SK-N-SH treated with all-trans-retinoic acid at 6 μM for 48 hours (cell line): ENCODE measurements around the gene ARHGEF38.
"Not testable (repeated sequence)": the region's sequence is repeated elsewhere in the genome, so short reads cannot be mapped to it uniquely, and the experiment has no call there.

Experiments
- ATAC-seq: fragments of 200-7000 bp; cut with Tn5 transposase; 3 replicates; pipeline ENCODE4 v1.9.1; 2020; ENCODE audit warnings: mild to moderate bottlenecking, moderate library complexity
- ARNTL ChIP-seq: fragments of 450-650 bp; formaldehyde crosslinking; IDR thresholded peaks from 2 replicates; pipeline ENCODE4 v1.5.0; 2020; ENCODE audit warnings: low read depth, mild to moderate bottlenecking, moderate library complexity, borderline replicate concordance
- BACH2 ChIP-seq: fragments of 250-450 bp; sonication (Bioruptor Pico); IDR thresholded peaks from 2 replicates; pipeline ENCODE4 v1.9.0; 2021; ENCODE audit warnings: mild to moderate bottlenecking, borderline replicate concordance
- CSDC2 ChIP-seq: fragments of 250-450 bp; sonication (Bioruptor Pico); IDR thresholded peaks from 2 replicates; pipeline ENCODE4 v1.5.0; 2020; ENCODE audit warnings: mild to moderate bottlenecking, moderate library complexity
- ESRRG ChIP-seq: fragments of 250-450 bp; sonication (Bioruptor Pico); IDR thresholded peaks from 2 replicates; pipeline ENCODE4 v1.6.1; 2021; ENCODE audit warnings: mild to moderate bottlenecking
- GLIS3 ChIP-seq: fragments of 250-450 bp; sonication (Bioruptor Pico); IDR thresholded peaks from 2 replicates; pipeline ENCODE4 v1.5.0; 2020; ENCODE audit warnings: mild to moderate bottlenecking, moderate library complexity
- ISL1 ChIP-seq: fragments of 250-450 bp; sonication (Bioruptor Pico); IDR thresholded peaks from 2 replicates; pipeline ENCODE4 v2.1.2; 2022; ENCODE audit warnings: mild to moderate bottlenecking, moderate library complexity
- PATZ1 ChIP-seq: fragments of 250-450 bp; sonication (Bioruptor Pico); IDR thresholded peaks from 2 replicates; pipeline ENCODE4 v1.8.0; 2020; ENCODE audit warnings: mild to moderate bottlenecking, moderate library complexity, borderline replicate concordance
- POU6F1 ChIP-seq: fragments of 250-450 bp; sonication (Bioruptor Pico); IDR thresholded peaks from 2 replicates; pipeline ENCODE4 v1.8.0; 2021; ENCODE audit warnings: low read depth, mild to moderate bottlenecking, moderate library complexity, borderline replicate concordance
- PPARA ChIP-seq: fragments of 250-450 bp; sonication (Bioruptor Pico); IDR thresholded peaks from 2 replicates; pipeline ENCODE4 v1.5.0; 2020; ENCODE audit warnings: mild to moderate bottlenecking, borderline replicate concordance
- RARB ChIP-seq: fragments of 250-450 bp; sonication (Bioruptor Pico); IDR thresholded peaks from 2 replicates; pipeline ENCODE4 v1.8.0; 2021; ENCODE audit warnings: mild to moderate bottlenecking, moderate library complexity
- TCF4 ChIP-seq: fragments of 250-450 bp; sonication (Bioruptor Pico); IDR thresholded peaks from 2 replicates; pipeline ENCODE4 v1.8.0; 2021; ENCODE audit warnings: mild to moderate bottlenecking, moderate library complexity, borderline replicate concordance
- TOX ChIP-seq: fragments of 250-450 bp; sonication (Bioruptor Pico); IDR thresholded peaks from 2 replicates; pipeline ENCODE4 v1.8.0; 2021; ENCODE audit warnings: mild to moderate bottlenecking, moderate library complexity, borderline replicate concordance
- TSHZ2 ChIP-seq: fragments of 250-450 bp; sonication (Bioruptor Pico); IDR thresholded peaks from 2 replicates; pipeline ENCODE4 v1.5.0; 2020; ENCODE audit warnings: mild to moderate bottlenecking, moderate library complexity
- ZFP3 ChIP-seq: fragments of 250-450 bp; sonication (Bioruptor Pico); IDR thresholded peaks from 2 replicates; pipeline ENCODE4 v1.5.0; 2020; ENCODE audit warnings: mild to moderate bottlenecking, moderate library complexity
- ZFP30 ChIP-seq: fragments of 450-650 bp; formaldehyde crosslinking; IDR thresholded peaks from 2 replicates; pipeline ENCODE4 v1.5.0; 2022; ENCODE audit warnings: mild to moderate bottlenecking, moderate library complexity
- ZNF8 ChIP-seq: fragments of 450-650 bp; formaldehyde crosslinking; IDR thresholded peaks from 2 replicates; pipeline ENCODE4 v1.5.0; 2020; ENCODE audit warnings: mild to moderate bottlenecking, moderate library complexity
- TF ChIP-seq, protein P1 (sequence below): fragments of 250-450 bp; sonication (Bioruptor Pico); IDR thresholded peaks from 2 replicates; pipeline ENCODE4 v1.5.1; 2021; ENCODE audit warnings: mild to moderate bottlenecking, moderate library complexity
- TF ChIP-seq, protein P2 (sequence below): fragments of 250-450 bp; sonication (Bioruptor Pico); IDR thresholded peaks from 2 replicates; pipeline ENCODE4 v1.5.1; 2020; ENCODE audit warnings: low read depth, mild to moderate bottlenecking, moderate library complexity

The ARHGEF38 gene

DNA sequence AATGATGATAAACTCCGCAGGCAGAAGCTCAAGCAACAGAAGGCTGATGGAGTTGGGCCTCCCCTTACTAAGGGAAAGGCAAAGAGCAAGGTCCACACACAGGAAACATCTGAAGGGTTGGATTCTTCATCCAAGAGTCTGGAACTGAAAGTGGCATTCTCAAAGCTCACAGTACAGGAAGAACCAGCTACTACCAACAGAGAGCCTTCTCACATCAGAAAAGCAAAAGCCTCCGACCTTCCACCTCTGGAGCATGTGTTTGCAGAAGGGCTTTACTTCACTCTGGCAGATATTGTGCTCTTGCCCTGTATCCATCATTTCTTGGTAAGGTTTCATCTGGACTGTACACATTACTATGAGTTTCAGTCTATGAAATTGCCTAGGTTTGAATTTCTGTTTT is 166.8 kb downstream of the ARHGEF38 start:
- ATAC-seq, result no peak
- no peak for TF ChIP-seq ZNF8 (CRISPR knock-in tag)
- no peak for TF ChIP-seq POU6F1
- no peak for TF ChIP-seq ESRRG (CRISPR knock-in tag)
- no peak for TF ChIP-seq TOX (CRISPR knock-in tag)
- TF ChIP-seq CSDC2, result no peak
- TF ChIP-seq TSHZ2 (CRISPR knock-in tag), result no peak
- no peak for TF ChIP-seq RARB
- no peak for TF ChIP-seq GLIS3 (CRISPR knock-in tag)
- TF ChIP-seq TCF4 (CRISPR knock-in tag), result no peak
- TF ChIP-seq, protein P1, sequence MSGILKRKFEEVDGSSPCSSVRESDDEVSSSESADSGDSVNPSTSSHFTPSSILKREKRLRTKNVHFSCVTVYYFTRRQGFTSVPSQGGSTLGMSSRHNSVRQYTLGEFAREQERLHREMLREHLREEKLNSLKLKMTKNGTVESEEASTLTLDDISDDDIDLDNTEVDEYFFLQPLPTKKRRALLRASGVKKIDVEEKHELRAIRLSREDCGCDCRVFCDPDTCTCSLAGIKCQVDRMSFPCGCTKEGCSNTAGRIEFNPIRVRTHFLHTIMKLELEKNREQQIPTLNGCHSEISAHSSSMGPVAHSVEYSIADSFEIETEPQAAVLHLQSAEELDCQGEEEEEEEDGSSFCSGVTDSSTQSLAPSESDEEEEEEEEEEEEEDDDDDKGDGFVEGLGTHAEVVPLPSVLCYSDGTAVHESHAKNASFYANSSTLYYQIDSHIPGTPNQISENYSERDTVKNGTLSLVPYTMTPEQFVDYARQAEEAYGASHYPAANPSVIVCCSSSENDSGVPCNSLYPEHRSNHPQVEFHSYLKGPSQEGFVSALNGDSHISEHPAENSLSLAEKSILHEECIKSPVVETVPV (CRISPR knock-in tag), result no peak
- no peak for TF ChIP-seq ZFP3 (CRISPR knock-in tag)
- no peak for TF ChIP-seq BACH2 (CRISPR knock-in tag)
- TF ChIP-seq PATZ1 (CRISPR knock-in tag), result no peak
- TF ChIP-seq ARNTL (CRISPR knock-in tag), result no peak
- TF ChIP-seq ISL1 (CRISPR knock-in tag), result no peak
- TF ChIP-seq, protein P2, sequence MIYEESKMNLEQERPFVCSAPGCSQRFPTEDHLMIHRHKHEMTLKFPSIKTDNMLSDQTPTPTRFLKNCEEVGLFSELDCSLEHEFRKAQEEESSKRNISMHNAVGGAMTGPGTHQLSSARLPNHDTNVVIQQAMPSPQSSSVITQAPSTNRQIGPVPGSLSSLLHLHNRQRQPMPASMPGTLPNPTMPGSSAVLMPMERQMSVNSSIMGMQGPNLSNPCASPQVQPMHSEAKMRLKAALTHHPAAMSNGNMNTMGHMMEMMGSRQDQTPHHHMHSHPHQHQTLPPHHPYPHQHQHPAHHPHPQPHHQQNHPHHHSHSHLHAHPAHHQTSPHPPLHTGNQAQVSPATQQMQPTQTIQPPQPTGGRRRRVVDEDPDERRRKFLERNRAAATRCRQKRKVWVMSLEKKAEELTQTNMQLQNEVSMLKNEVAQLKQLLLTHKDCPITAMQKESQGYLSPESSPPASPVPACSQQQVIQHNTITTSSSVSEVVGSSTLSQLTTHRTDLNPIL (CRISPR knock-in tag), result no peak
- TF ChIP-seq ZFP30 (CRISPR knock-in tag), result no peak
- no peak for TF ChIP-seq PPARA (CRISPR knock-in tag)

DNA sequence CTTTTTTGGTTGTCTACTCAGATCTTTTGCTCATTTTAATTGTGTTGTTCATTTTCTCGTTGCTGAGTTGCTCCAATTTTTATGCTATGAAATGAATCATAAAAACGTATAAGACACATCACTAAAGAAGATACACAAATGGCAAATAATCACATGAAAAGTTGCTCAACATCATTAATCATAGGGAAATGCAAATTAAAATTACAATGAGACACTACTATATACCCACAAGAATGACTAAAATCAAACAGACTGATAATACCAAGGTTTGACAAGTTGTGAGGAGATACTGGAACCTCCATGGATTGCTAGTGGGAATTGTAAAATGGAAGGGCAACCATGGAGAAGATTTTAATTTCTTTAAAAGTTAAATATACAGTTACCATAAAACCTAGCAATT is 173.2 kb downstream of the ARHGEF38 start:
- no peak for ATAC-seq
- no peak for TF ChIP-seq ARNTL (CRISPR knock-in tag)

DNA sequence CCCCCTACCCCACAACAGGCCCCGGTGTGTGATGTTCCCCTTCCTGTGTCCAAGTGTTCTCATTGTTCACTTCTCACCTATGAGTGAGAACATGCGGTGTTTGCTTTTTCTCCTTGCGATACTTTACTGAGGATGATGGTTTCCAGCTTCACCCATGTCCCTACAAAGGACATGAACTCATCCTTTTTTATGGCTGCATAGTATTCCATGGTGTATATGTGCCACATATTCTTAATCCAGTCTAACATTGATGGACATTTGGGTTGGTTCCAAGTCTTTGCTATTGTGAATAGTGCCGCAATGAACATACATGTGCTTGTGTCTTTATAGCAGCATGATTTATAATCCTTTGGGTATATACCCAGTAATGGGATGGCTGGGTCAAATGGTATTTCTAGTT is 177.5 kb downstream of the ARHGEF38 start:
- not testable (repeated sequence) for ATAC-seq
